HCT116 (cell line): ENCODE data around the gene SLC12A3. TPM values are rescaled to one million over a fixed set of nuclear protein-coding genes. Genes with fewer than 3 reads are reported as not detected.

Experiments used
- ATAC-seq: fragments of 200-7000 bp; cut with Tn5 transposase; 2 replicates; pipeline ENCODE4 v1.9.1; 2020; ENCODE audit warnings: mild to moderate bottlenecking, moderate library complexity
- BruUV-seq: library from RNA; stranded (reverse); fragments of 400-500 nt; replicated peaks from 2 replicates; lab custom pipeline; 2021; lab: Mats Ljungman, UMichigan
- CTCF ChIA-PET: fragments of 300-600 bp; sonication (Branson Sonifier 250); formaldehyde crosslinking; loops from one replicate; lab custom pipeline; 2021; ENCODE audit warnings: antibody characterized with exemption; lab: Charles Lee
- POLR2A ChIA-PET: fragments of 300-600, 350-600 bp; sonication (Branson Sonifier 250); formaldehyde crosslinking; loops from one replicate; lab custom pipeline; 2021; ENCODE audit warnings: antibody characterized with exemption; lab: Charles Lee
- RAD21 ChIA-PET, 2 experiments: fragments of 300-600 bp; sonication (Branson Sonifier 250); formaldehyde crosslinking; loops; one replicate each; lab custom pipeline; 2023; ENCODE audit warnings: low total read pairs in 2 of 2; ENCODE audit not compliant: uncharacterized antibody in 2 of 2, unreplicated experiment in 2 of 2, low non-redundant PET in 1 of 2; lab: Charles Lee
- DNase-seq: peaks from one replicate; pipeline ENCODE4 v3.0.0-alpha.2; 2010; ENCODE audit warnings: low read depth, low spot score
- H2AFZ ChIP-seq: fragments of 200-600 bp; shearing (Covaris generic), sonication (generic); 2 replicates; pipeline ENCODE4 v1.6.1; 2017; ENCODE audit warnings: low read depth, mixed run types, mixed read lengths, antibody characterized with exemption, low read length; ENCODE audit not compliant: poor library complexity, severe bottlenecking
- H3K27ac ChIP-seq: 2 replicates; pipeline ENCODE4 v1.5.1; 2012; ENCODE audit warnings: low read depth, low read length
- H3K27me3 ChIP-seq: fragments of 200-600 bp; sonication (generic); 2 replicates; pipeline ENCODE4 v1.6.1; 2016; ENCODE audit warnings: mixed run types, low read length, mixed read lengths; ENCODE audit not compliant: insufficient read depth
- H3K36me3 ChIP-seq, 2 experiments: fragments of 200-500 bp in 1 of 2; fragments of 200-600 bp in 1 of 2; sonication (Bioruptor generic) in 1 of 2; sonication (generic) in 1 of 2; 2 replicates each; pipeline versions ENCODE4 v1.5.1 to v1.6.1; 2014 to 2016; ENCODE audit warnings: low read length in 2 of 2, inconsistent platforms in 1 of 2, mixed read lengths in 1 of 2, mixed run types in 1 of 2; ENCODE audit not compliant: insufficient read depth in 2 of 2, control insufficient read depth in 1 of 2
- H3K4me1 ChIP-seq, 2 experiments: fragments of 200-600 bp in 1 of 2; sonication (generic) in 1 of 2; 2 replicates each; pipeline versions ENCODE4 v1.5.1 to v1.6.1; 2012 to 2017; ENCODE audit warnings: low read length in 2 of 2, inconsistent platforms in 1 of 2, mild to moderate bottlenecking in 1 of 2, mixed read lengths in 1 of 2, mixed run types in 1 of 2, moderate library complexity in 1 of 2; ENCODE audit not compliant: insufficient read depth in 2 of 2, control insufficient read depth in 1 of 2
- H3K4me2 ChIP-seq: fragments of 200-600 bp; sonication (generic); 2 replicates; pipeline ENCODE4 v1.6.1; 2017; ENCODE audit warnings: mixed run types, low read length, mixed read lengths
- H3K4me3 ChIP-seq, 2 experiments: fragments of 200-600 bp in 1 of 2; sonication (generic) in 1 of 2; replicated peaks in 1 of 2; 2 replicates each; pipeline ENCODE4 v1.5.1; 2011 to 2016; ENCODE audit warnings: low read length in 2 of 2, control low read depth in 1 of 2, low read depth in 1 of 2, mild to moderate bottlenecking in 1 of 2, mixed read lengths in 1 of 2, mixed run types in 1 of 2
- H3K79me2 ChIP-seq: fragments of 200-600 bp; sonication (generic); 2 replicates; pipeline ENCODE4 v1.6.1; 2017; ENCODE audit warnings: mild to moderate bottlenecking, mixed run types, low read length, moderate library complexity, mixed read lengths; ENCODE audit not compliant: insufficient read depth
- H3K9ac ChIP-seq: fragments of 200-600 bp; sonication (generic); 2 replicates; pipeline ENCODE4 v1.6.1; 2016; ENCODE audit warnings: low read length, mixed read lengths
- H3K9me2 ChIP-seq: fragments of 200-600 bp; sonication (generic), shearing (Covaris generic); 2 replicates; pipeline ENCODE4 v1.6.1; 2017; ENCODE audit warnings: mixed run types, mild to moderate bottlenecking, moderate library complexity; ENCODE audit not compliant: insufficient read depth
- H3K9me3 ChIP-seq, 2 experiments: fragments of 200-500 bp in 1 of 2; fragments of 200-600 bp in 1 of 2; sonication (Bioruptor generic) in 1 of 2; sonication (generic) in 1 of 2; 2 replicates each; pipeline ENCODE4 v1.6.1; 2014 to 2017; ENCODE audit warnings: low read length in 2 of 2, mixed read lengths in 2 of 2, inconsistent platforms in 1 of 2, low read depth in 1 of 2, mild to moderate bottlenecking in 1 of 2, mixed run types in 1 of 2, moderate library complexity in 1 of 2; ENCODE audit not compliant: control insufficient read depth in 1 of 2, insufficient read depth in 1 of 2
- H4K20me1 ChIP-seq: fragments of 200-600 bp; sonication (generic), shearing (Covaris generic); 2 replicates; pipeline ENCODE4 v1.6.1; 2017; ENCODE audit warnings: mixed run types, mild to moderate bottlenecking, moderate library complexity; ENCODE audit not compliant: insufficient read depth
- CTCF ChIP-seq, 3 experiments: fragments of 200-600 bp in 1 of 3; sonication (generic) in 1 of 3; IDR thresholded peaks in 2 of 3; conservative IDR thresholded peaks in 1 of 3; 2 replicates each; pipeline ENCODE4 v1.5.1; 2012 to 2017; ENCODE audit warnings: low read depth in 2 of 3, low read length in 2 of 3, antibody characterized with exemption in 1 of 3, borderline replicate concordance in 1 of 3, control low read depth in 1 of 3, mild to moderate bottlenecking in 1 of 3, mixed read lengths in 1 of 3, mixed run types in 1 of 3, moderate library complexity in 1 of 3; ENCODE audit not compliant: insufficient read depth in 1 of 3
- ELF1 ChIP-seq: IDR thresholded peaks from 2 replicates; pipeline ENCODE4 v1.6.1; 2012; ENCODE audit warnings: low read depth, borderline replicate concordance
- EZH2 ChIP-seq: fragments of 200-600 bp; sonication (generic); IDR thresholded peaks from 2 replicates; pipeline ENCODE4 v1.6.1; 2017; ENCODE audit warnings: antibody characterized with exemption, mixed run types
- MAX ChIP-seq: IDR thresholded peaks from 2 replicates; pipeline ENCODE4 v1.6.1; 2012
- POLR2A ChIP-seq: IDR thresholded peaks from 2 replicates; pipeline ENCODE4 v1.7.0; 2011; ENCODE audit warnings: borderline replicate concordance; ENCODE audit not compliant: insufficient read depth, insufficient read length; ENCODE audit errors: extremely low read depth
- POLR2AphosphoS5 ChIP-seq: IDR thresholded peaks from 2 replicates; pipeline ENCODE4 v1.6.1; 2011; ENCODE audit warnings: mild to moderate bottlenecking, low read depth, low read length, moderate library complexity
- RAD21 ChIP-seq: IDR thresholded peaks from 2 replicates; pipeline ENCODE4 v1.6.1; 2012; ENCODE audit warnings: low read depth, mild to moderate bottlenecking
- SIN3A ChIP-seq: IDR thresholded peaks from 2 replicates; pipeline ENCODE4 v1.6.1; 2012; ENCODE audit warnings: low read depth
- SP1 ChIP-seq: IDR thresholded peaks from 2 replicates; pipeline ENCODE4 v1.6.1; 2012; ENCODE audit warnings: low read depth
- SRF ChIP-seq: IDR thresholded peaks from 2 replicates; pipeline ENCODE4 v1.6.1; 2012; ENCODE audit warnings: low read depth
- TCF7L2 ChIP-seq: IDR thresholded peaks from 2 replicates; pipeline ENCODE4 v1.7.0; 2011; ENCODE audit warnings: borderline replicate concordance, inconsistent platforms; ENCODE audit not compliant: insufficient read depth, insufficient read length; ENCODE audit errors: extremely low read depth
- YY1 ChIP-seq: IDR thresholded peaks from 2 replicates; pipeline ENCODE4 v1.6.1; 2011; ENCODE audit warnings: low read length, low read depth, moderate library complexity, mild to moderate bottlenecking; ENCODE audit not compliant: insufficient replicate concordance; ENCODE audit errors: extremely low read depth
- ZFX ChIP-seq: fragments of 450-650 bp; IDR thresholded peaks from 2 replicates; pipeline ENCODE4 v1.6.1; 2017
- intact Hi-C: fragments of 100-400 bp; cut with micrococcal nuclease; formaldehyde crosslinking; loops from 2 replicates; pipeline ENCODE4 v1.10.0; 2022
- total RNA-seq: library from RNA; stranded (reverse); gene quantifications from one replicate; pipeline ENCODE4 v1.2.1, GENCODE V29; 2021; ENCODE audit not compliant: unreplicated experiment

Gene SLC12A3
- total RNA-seq, 1 experiment from 2014 or later: not detected

GRCh38 chr16:56849690-56850680 lies 15.0 kb upstream of the SLC12A3 start (continued):
- TF ChIP-seq YY1: no peak

- POLR2A ChIA-PET: no interaction called here
- no peaks in the 10 kb centered on the region for H3K79me2 ChIP-seq
These were observed 13.2 kb upstream of the SLC12A3 start for GRCh38 chr16:56851671-56852400.

More at GRCh38 chr16:56851671-56852400, 13.2 kb upstream of the SLC12A3 start:
- Histone ChIP-seq H3K4me2 (0 out of 2 replicates have a peak overlapping the region, but pooled peaks have one; percentile 2), H4K20me1 (no peaks in the 10 kb centered on the region), H3K9me2 (no peaks in the 10 kb centered on the region), H3K9ac (no peak overlapping the region), H3K4me1 (peaks cover 22 to 41% of the 10 kb centered on the region in 2 experiments), H3K27me3 (no peaks in the 10 kb centered on the region)
- CTCF ChIA-PET: interaction anchor here (0.7 to 2.5 kb wide), 4 partner anchors 11 to 78 kb away, joined by 4 to 15 read pairs (median 6); no protein-coding TSS in a partner anchor
- intact Hi-C loops: loop anchor here (2.0 kb wide), 1 partner anchor 275 kb away; no protein-coding TSS in a partner anchor
- no peak for ATAC-seq
- TF ChIP-seq CTCF (IDR thresholded peaks at IDR 0.05 in 2 of 3, conservative IDR thresholded peaks at IDR 0.05 in 1 of 3; ENCODE audit: borderline replicate concordance in 1 of 3, insufficient read depth in 1 of 3, low read depth in 2 of 3, low read length in 2 of 3) (peak; percentile 30 to 63 (median 59); a peak in 5 of 6 replicates), ELF1 (no peak), POLR2A (no peak), EZH2 (no peak), SRF (no peak), ZFX (no peak), MAX (no peak), POLR2AphosphoS5 (no peak), RAD21 (peak; percentile 41), SP1 (no peak), TCF7L2 (no peak), SIN3A (no peak)
- TF ChIP-seq, all 23 proteins: peak for 2
- H3K27ac ChIP-seq: no peak overlapping the region
- H3K4me3 ChIP-seq: no peak overlapping the region
- H3K36me3 ChIP-seq: no peaks in the 10 kb centered on the region
- no peak overlapping the region for H2AFZ ChIP-seq
- no peaks in the 10 kb centered on the region for H3K9me3 ChIP-seq
- DNase-seq: no peak
- RAD21 ChIA-PET: no interaction called here
- no TSS peak for BruUV-seq
